ENCODE data around the gene CFAP70. TPM values are rescaled to one million over a fixed set of nuclear protein-coding genes. Genes with fewer than 3 reads are reported as not detected.
"Not testable (repeated sequence)": the region's sequence is repeated elsewhere in the genome, so short reads cannot be mapped to it uniquely, and the experiment has no call there.

The CFAP70 gene
- total RNA-seq, result 1.4 TPM
- long read RNA-seq, partial matches to known transcripts, result 0 of 2 reads
- long read RNA-seq, other reads (novel, unspliced or antisense), result 2 of 2 reads

- intact Hi-C loops (cut with DNase I), result loop anchor here (5.0 kb wide), 1 partner anchor 54 kb away; the partner anchor contains the start of gene ANXA7
- peak; percentile 91 for DNase-seq (ENCODE audit: low spot score)
Observed at GRCh38 chr10:73358331-73359279, at the start of gene CFAP70. Gene CFAP70 (minus strand): TSS chr10:73358864. CDS start chr10:73354796, 4,068 bp downstream.

GRCh38 chr10:73408061-73408460, 49.4 kb upstream of the CFAP70 start:
- no peak for DNase-seq (ENCODE audit: low spot score)
- intact Hi-C loops (cut with DNase I), result no loop called here

GRCh38 chr10:73407495-73407894, 48.8 kb upstream of the CFAP70 start:
- no peak for DNase-seq (ENCODE audit: low spot score)
- intact Hi-C loops (cut with DNase I), result no loop called here

- intact Hi-C loops (cut with DNase I), result no loop called here
Observed at GRCh38 chr10:73406846-73407245, 48.2 kb upstream of the CFAP70 start.

GRCh38 chr10:73405556-73405955, 46.9 kb upstream of the CFAP70 start:
- DNase-seq (ENCODE audit: low spot score), result no peak
- intact Hi-C loops (cut with DNase I), result no loop called here

More at GRCh38 chr10:73406846-73407245, 48.2 kb upstream of the CFAP70 start:
- DNase-seq (ENCODE audit: low spot score), result no peak

GRCh38 chr10:73404690-73405089, 46.0 kb upstream of the CFAP70 start:
- intact Hi-C loops (cut with DNase I), result no loop called here

GRCh38 chr10:73401636-73402035, 43.0 kb upstream of the CFAP70 start:
- no peak for DNase-seq (ENCODE audit: low spot score)
- intact Hi-C loops (cut with DNase I), result no loop called here

More at GRCh38 chr10:73404690-73405089, 46.0 kb upstream of the CFAP70 start:
- no peak for DNase-seq (ENCODE audit: low spot score)

- no peak for DNase-seq (ENCODE audit: low spot score)
- intact Hi-C loops (cut with DNase I), result no loop called here
Observed at GRCh38 chr10:73399063-73399462, 40.4 kb upstream of the CFAP70 start.

- intact Hi-C loops (cut with DNase I), result no loop called here
- no peak for DNase-seq (ENCODE audit: low spot score)
Observed at GRCh38 chr10:73398024-73398423, 39.4 kb upstream of the CFAP70 start.

- intact Hi-C loops (cut with DNase I); DNase-seq (ENCODE audit: low spot score): not testable (repeated sequence)
Observed at GRCh38 chr10:73394325-73394724, 35.7 kb upstream of the CFAP70 start.

GRCh38 chr10:73388228-73388627, 29.6 kb upstream of the CFAP70 start:
- intact Hi-C loops (cut with DNase I), result no loop called here
- DNase-seq (ENCODE audit: low spot score), result no peak

GRCh38 chr10:73386583-73386982, 27.9 kb upstream of the CFAP70 start:
- DNase-seq (ENCODE audit: low spot score), result no peak
- intact Hi-C loops (cut with DNase I), result no loop called here

- intact Hi-C loops (cut with DNase I), result no loop called here
- no peak for DNase-seq (ENCODE audit: low spot score)
Observed at GRCh38 chr10:73379064-73379748, 20.5 kb upstream of the CFAP70 start.

GRCh38 chr10:73376679-73377078, 18.0 kb upstream of the CFAP70 start:
- no peak for DNase-seq (ENCODE audit: low spot score)
- intact Hi-C loops (cut with DNase I), result no loop called here

- intact Hi-C loops (cut with DNase I), result no loop called here
- no peak for DNase-seq (ENCODE audit: low spot score)
Observed at GRCh38 chr10:73368238-73368637, 9.6 kb upstream of the CFAP70 start.

GRCh38 chr10:73366381-73367298, 8.0 kb upstream of the CFAP70 start:
- DNase-seq (ENCODE audit: low spot score), result no peak
- intact Hi-C loops (cut with DNase I), result no loop called here

- intact Hi-C loops (cut with DNase I), result no loop called here
- no peak for DNase-seq (ENCODE audit: low spot score)
Observed at GRCh38 chr10:73364964-73365363, 6.3 kb upstream of the CFAP70 start.

GRCh38 chr10:73359492-73359891, 828 bp upstream of the CFAP70 start:
- intact Hi-C loops (cut with DNase I), result loop anchor here (5.0 kb wide), 1 partner anchor 53 kb away; the partner anchor contains the start of gene ANXA7
- no peak for DNase-seq (ENCODE audit: low spot score)

- no peak for DNase-seq (ENCODE audit: low spot score)
- intact Hi-C loops (cut with DNase I), result loop anchor here (5.0 kb wide), 1 partner anchor 54 kb away; the partner anchor contains the start of gene ANXA7
Observed at GRCh38 chr10:73357821-73358220, 843 bp downstream of the CFAP70 start.

Data from cardiac septum (tissue), 1 donor.